ENCODE results near the gene EXOC2. TPM values are rescaled to one million over a fixed set of nuclear protein-coding genes. Genes with fewer than 3 reads are reported as not detected.
"Not testable (repeated sequence)": the region's sequence is repeated elsewhere in the genome, so short reads cannot be mapped to it uniquely, and the experiment has no call there.

Gene EXOC2
- polyA plus RNA-seq, 4 donors, result 21.7 to 23.0 (median 22.5) TPM

DNA sequence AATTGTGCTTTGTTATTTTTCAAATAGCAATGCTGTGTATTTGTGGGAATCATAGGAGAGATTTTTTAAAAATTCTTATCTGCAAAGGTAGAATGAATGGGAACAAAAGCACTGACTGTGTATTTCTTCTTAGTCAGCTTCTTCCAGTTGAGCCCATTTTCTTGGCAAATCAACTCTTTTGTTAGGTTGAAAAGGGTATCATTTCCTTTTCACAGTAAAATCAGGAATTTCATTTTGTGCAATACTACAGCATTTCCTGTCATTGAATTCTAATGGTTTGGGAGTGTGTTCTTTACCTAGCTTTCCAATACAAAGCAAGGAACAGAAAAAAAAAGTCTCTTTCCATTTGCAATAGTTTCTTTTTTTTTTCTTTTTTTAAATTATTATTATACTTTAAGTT is 19.0 kb upstream of the EXOC2 start:
- no peak for DNase-seq (ENCODE audit: low read depth in 4 of 4, low spot score in 2 of 4)

GRCh38 chr6:710601-711571 is 17.9 kb upstream of the EXOC2 start:
- peak in 1 of 4 donors; percentile 21 for DNase-seq (ENCODE audit: low read depth in 4 of 4, low spot score in 2 of 4)

DNA sequence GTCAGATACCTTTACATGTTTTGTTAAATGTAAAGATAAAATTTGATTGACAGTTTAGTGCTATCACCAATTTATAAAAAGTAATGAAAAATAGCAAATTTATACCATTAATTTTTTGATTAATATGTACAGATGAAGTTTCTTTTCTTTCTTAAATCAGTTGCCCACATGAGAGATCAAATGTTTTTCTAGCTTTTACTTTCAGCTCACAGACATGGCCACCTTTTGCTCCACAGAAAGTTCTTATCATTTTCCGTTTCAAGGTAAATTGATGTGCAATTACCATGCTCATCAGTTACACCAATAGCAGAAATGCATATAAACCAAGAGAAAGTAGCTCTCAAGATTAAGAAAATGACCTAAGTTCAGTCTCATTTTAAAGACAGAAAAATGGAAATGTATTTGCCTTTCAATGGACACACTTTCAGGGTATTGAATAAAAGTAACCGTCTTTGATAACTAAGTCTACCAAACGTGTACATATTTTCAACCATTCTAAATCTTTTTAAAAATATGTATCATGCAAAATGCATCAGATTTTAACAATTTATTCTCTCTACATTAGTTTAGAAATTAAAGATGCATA is 16.6 kb upstream of the EXOC2 start:
- DNase-seq (ENCODE audit: low read depth in 4 of 4, low spot score in 2 of 4), result no peak

DNA sequence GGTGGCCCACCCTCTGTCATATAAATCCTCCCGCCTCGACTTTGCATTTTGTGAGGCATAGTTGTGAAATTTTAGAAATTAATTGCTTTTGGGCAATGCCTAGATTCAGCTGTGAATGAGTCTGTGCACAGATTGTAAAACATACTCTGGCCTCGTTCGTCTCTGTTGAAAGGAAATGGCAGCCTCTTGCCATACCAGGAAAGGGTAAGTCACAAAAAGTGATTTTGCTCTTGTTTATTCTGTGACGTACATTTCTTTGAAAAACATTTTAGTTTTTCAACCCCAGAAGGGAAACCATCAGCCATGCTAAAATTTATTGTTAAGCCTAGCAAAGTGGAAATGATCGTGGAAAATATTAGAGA is 15.3 kb upstream of the EXOC2 start:
- DNase-seq (ENCODE audit: low read depth in 4 of 4, low spot score in 2 of 4), result no peak

DNA sequence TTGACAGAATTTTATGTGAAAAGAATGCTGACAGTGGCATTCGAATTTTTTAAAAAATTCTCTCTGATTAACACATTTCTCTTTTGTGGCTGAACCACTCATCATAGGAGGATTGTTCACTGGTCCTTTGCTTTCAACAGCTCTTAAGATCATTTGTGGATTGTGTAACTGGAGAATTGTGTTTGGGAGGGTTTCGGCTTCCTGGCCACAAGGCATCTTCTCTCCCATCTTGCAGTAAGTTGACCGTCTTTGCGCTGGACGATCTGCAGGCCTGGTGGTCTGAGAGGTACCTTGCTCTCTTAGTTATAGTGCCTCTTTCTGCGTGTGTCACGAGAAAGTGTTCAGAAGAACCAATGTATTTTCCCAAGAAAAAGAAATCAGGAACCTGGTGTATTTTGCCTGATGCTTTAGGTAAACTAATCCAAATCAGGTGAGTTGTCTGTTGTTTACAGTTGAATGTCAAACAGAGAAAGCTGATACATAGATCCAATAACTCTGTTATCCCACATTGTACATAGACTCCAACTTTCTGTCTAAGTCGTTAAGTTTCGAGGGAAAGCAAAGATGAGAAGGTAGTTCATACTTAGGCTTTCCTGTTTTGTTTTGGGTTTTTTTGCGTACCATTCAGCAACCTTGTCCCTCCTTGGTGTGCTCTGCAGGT is 14.8 kb upstream of the EXOC2 start:
- DNase-seq (ENCODE audit: low read depth in 4 of 4, low spot score in 2 of 4), result no peak

DNA sequence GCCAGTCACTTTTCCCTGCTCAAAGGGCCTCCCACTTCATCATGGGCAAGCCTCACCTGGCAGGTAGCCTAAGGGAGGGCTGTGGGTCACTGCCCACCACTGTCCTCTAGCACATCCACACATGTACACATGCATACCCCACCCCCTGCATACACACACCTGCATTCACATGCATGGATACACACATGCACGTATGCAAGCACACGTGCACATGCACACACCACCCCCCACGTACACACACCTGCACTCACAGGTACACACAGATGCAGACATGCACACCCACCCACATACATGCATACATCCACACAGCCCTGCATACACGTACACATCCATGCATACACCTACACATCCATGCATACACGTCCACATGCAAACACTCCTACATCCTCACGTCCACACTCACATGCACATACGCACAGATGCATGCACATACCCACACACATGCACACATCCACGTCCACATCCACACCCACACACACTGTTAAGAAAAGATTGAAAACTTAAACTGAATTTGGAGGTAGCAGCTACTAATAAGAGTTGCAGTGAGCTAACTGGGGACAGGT is 14.0 kb upstream of the EXOC2 start:
- no peak for DNase-seq (ENCODE audit: low read depth in 4 of 4, low spot score in 2 of 4)

- DNase-seq (ENCODE audit: low read depth in 4 of 4, low spot score in 2 of 4), result no peak
These were observed 13.2 kb upstream of the EXOC2 start for GRCh38 chr6:706146-706545.

GRCh38 chr6:705047-705446 is 12.1 kb upstream of the EXOC2 start:
- DNase-seq (ENCODE audit: low read depth in 4 of 4, low spot score in 2 of 4), result no peak

DNA sequence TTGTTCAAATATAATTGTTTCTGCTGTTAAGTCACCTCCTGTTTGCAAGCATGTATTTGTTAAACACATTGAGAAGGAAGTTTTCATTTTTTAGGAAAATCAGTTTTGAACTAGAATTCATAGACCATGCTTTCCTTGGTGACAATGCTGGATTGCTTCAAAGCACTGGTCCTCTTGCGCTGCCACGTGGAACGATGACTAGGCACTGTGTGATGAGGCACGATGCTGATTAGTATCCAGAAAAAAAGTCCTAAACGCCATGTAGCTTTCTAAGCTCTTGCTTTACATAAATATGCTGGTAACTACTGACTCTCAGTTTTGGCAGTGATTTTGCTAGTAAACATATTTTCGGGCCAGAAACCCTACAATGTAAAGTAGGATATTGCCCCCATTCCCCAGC is 11.1 kb upstream of the EXOC2 start:
- no peak for DNase-seq (ENCODE audit: low read depth in 4 of 4, low spot score in 2 of 4)

DNA sequence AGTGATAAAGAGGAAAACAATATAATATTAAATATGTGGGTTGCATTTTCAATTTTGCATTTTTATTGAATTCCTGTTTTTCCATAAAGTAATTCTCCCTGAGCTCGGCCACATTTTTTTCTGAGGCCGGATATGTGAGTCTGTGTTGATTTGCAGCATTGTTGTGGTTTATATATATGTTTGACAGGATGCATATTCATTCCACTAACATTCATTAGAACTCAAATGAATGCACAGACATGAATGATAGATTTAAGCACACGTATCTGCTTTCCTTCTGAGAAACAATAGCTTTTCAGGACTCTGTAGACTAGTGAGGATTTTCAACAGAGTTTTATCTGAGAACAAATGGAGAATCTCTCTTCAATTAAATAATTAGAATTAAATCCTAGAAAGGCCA is 10.6 kb upstream of the EXOC2 start:
- DNase-seq (ENCODE audit: low read depth in 4 of 4, low spot score in 2 of 4), result no peak

DNA sequence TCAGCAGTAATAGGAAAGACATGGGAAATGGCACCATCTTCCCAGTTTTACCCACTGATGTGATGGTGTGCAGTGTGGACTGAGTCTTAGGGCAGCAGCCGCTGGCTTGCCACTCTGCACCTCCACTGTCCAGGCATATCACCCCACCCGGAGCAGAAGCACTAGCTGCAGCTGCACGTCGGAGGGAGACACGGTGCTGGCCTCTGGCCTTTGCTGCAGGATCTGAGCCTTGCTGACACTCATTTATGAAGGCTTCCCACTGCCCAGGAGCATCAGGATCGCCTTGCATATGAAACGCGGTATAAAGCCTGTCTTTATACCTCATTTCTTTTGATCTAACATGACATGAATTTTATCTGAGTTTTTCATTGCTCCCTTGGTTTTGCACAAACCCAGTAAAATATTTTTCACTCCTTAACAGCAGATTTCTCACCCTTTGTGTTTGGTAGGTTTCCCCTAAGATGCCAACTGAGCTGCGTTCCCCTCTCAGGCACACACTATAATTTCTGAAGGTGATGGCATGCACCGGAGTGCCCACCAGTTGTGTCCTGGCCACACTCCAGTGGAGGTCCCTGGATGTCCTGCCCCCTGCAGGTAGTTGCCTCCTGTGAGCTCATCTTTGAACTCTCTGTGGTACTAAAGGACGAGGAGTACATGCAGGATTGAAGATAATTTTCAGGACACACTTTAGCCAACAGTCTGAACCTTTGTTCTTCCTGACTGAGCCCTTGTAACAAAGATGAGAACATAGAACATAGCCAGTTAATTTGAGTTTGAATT is 9.0 kb upstream of the EXOC2 start:
- DNase-seq (ENCODE audit: low read depth in 4 of 4, low spot score in 2 of 4), result no peak

DNA sequence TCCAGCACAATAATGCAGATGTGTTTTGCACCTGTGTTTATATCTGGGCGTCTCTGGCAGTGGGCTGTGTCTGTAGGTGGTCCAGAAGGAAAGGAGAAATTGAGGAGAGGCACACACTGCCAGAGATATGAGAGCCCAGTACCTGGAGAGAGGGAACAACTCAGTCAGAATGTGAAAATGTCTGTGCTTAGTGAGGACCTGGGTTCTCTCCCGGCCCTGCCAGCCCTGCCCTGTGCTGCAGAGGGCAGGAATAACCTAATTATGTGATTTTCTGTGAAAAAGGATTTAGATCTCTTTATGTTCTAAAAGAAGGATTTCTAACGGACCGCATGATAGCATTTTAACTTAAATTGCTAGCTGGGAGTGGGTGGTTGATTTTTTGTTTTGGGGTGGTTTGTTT is 8.3 kb upstream of the EXOC2 start:
- DNase-seq (ENCODE audit: low read depth in 4 of 4, low spot score in 2 of 4), result no peak

DNA sequence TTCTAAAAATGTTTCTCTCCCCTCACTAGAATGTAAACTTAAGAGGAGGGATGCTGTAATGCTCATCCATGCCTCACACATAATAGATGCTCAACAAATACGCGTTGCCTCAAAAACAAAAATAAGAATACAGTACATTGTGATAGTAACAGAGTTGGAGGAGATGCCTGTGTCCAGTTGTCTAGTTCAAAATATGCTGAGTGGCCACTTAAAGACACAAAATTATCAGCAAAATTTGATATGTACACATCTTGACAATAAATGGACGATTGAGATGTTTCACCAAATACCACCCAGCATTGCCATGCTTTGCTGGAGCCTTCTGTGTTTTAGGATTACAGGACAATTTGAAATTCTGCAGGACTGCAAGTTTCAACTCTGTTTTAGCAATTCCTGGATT is 7.6 kb upstream of the EXOC2 start:
- no peak for DNase-seq (ENCODE audit: low read depth in 4 of 4, low spot score in 2 of 4)

DNA sequence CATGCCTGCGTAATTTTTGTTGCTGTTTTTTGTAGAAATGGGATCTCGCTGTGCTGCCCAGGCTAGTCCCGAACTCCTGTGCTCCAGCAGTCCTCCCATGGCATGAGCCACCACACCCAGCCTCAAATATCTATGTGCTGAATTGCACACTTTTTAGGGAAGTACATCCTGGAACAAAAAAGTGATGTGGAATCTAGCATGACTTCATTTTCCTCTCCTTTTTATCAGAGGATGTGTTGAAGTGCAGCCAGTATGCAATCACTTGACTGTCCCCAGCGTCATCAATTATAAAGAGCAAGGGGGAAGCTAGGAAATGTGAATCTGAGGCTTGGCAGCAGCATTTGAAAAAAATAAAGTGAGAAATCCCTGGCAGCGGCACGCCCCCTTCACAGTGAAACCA is 6.4 kb upstream of the EXOC2 start:
- DNase-seq (ENCODE audit: low read depth in 4 of 4, low spot score in 2 of 4), result no peak

- not testable (repeated sequence) for DNase-seq (ENCODE audit: low read depth in 4 of 4, low spot score in 2 of 4)
These were observed 1.6 kb upstream of the EXOC2 start for GRCh38 chr6:694431-695126.

DNA sequence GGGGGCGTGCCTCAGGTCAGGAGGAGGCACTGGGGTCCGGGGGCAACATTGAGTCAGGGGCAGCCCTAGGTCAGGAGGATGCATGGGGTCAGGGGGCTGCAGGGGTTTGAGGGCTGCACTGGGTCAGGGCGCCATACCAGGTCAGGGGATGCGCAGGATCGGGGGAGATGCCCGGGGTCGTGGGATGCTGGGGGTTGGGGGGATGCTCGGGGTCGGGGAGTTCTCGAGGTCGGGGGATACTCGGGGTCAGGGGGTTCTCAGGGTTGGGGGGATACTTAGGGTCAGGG is 727 bp upstream of the EXOC2 start:
- no peak for DNase-seq (ENCODE audit: low read depth in 4 of 4, low spot score in 2 of 4)

GRCh38 chr6:692356-692851 is 535 bp downstream of the EXOC2 start:
- DNase-seq (ENCODE audit: low read depth in 4 of 4, low spot score in 2 of 4), result no peak

GRCh38 chr6:689223-689622 is 3.7 kb downstream of the EXOC2 start:
- DNase-seq (ENCODE audit: low read depth in 4 of 4, low spot score in 2 of 4), result no peak

GRCh38 chr6:686497-686896 is 6.4 kb downstream of the EXOC2 start:
- no peak for DNase-seq (ENCODE audit: low read depth in 4 of 4, low spot score in 2 of 4)

All from left renal cortex interstitium (tissue), 4 donors.